Body of pancreas (tissue), 4 donors: Measurements from ENCODE around the gene ANKLE1.

Experiments
- CTCF ChIP-seq, 7 experiments: fragments of 450-650 bp in 4 of 7; fragments of 200-600 bp in 3 of 7; sonication (generic) in 3 of 7; IDR thresholded peaks; one replicate each; pipeline ENCODE4 v1.5.1; 2016 to 2019; ENCODE audit warnings: antibody characterized with exemption in 7 of 7
- POLR2A ChIP-seq, 3 donors: fragments of 450-650 bp; IDR thresholded peaks; one replicate each; pipeline ENCODE4 v1.6.1; 2016; ENCODE audit warnings: antibody characterized with exemption in 3 of 3, mild to moderate bottlenecking in 2 of 3

DNA sequence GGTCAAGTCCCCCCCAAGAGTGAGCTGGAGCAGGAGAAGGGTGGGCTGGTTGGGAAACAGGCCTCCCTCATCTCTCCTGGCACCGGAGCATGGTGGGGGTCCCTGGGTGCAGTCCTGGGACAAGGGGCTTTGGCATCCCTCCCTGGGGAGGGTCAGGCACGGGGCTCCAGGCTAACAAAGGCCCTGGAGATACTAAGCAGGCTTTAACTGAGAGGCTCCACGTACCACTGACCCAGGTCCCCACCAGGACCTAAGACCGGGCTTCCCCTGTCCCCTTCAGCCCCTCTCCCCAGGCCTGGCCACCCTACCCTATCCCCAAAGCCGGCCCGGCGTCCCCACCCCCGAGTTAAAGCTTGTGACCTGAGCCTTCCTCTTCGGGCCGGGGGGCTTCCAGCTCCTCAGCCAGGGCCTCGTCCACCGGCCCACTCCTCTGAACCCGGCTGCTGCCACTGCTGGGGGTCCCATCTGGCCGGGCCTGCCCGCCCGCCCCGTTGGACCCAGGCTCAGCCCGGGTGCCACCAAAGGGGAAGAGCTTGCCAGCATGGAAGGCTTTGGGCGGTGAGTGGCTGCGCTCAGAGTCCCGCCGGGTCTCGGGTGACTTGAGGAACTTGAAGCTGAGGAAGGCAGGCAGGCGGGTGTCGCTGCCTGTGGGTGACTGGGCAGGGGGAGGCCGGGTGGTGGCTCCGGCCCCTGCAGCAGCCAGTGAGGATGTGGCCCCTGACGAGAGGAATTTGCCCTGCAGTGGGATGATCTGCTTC is 42.8 kb downstream of the ANKLE1 start:
- no peak for TF ChIP-seq CTCF (IDR thresholded peaks at IDR 0.05)
- no peak for TF ChIP-seq POLR2A (IDR thresholded peaks at IDR 0.05)
